ENCODE data around the gene NACC1. TPM values are rescaled to one million over a fixed set of nuclear protein-coding genes. Genes with fewer than 3 reads are reported as not detected.

Gene NACC1
- total RNA-seq, 1 experiment from 2014 or later, result 237 TPM

- TF ChIP-seq GTF2I (CRISPR knock-in tag; conservative IDR thresholded peaks at IDR 0.05) (no peak), JUN (CRISPR knock-in tag; IDR thresholded peaks at IDR 0.05) (no peak), STAT6 (CRISPR knock-in tag; conservative IDR thresholded peaks at IDR 0.05; ENCODE audit: low read depth) (no peak), ATF2 (CRISPR knock-in tag; IDR thresholded peaks at IDR 0.05; ENCODE audit: borderline replicate concordance, low read depth) (no peak), ZNF317 (CRISPR knock-in tag; IDR thresholded peaks at IDR 0.05; ENCODE audit: borderline replicate concordance, low read depth) (no peak), ZNF532 (CRISPR knock-in tag; IDR thresholded peaks at IDR 0.05; ENCODE audit: borderline replicate concordance) (no peak), ZNF219 (CRISPR knock-in tag; IDR thresholded peaks at IDR 0.05; ENCODE audit: borderline replicate concordance) (no peak), MLX (CRISPR knock-in tag; IDR thresholded peaks at IDR 0.05) (no peak), SP1 (CRISPR knock-in tag; conservative IDR thresholded peaks at IDR 0.05) (peak; percentile 95), SOX15 (CRISPR knock-in tag; IDR thresholded peaks at IDR 0.05) (no peak), E2F1 (CRISPR knock-in tag; IDR thresholded peaks at IDR 0.05) (no peak), FOXK1 (CRISPR knock-in tag; IDR thresholded peaks at IDR 0.05) (peak; percentile 52; the same call in 1 of the 2 replicates), TP53 (CRISPR knock-in tag; IDR thresholded peaks at IDR 0.05) (no peak), IRF1 (CRISPR knock-in tag; IDR thresholded peaks at IDR 0.05) (no peak), KAT7 (CRISPR knock-in tag; IDR thresholded peaks at IDR 0.05; ENCODE audit: borderline replicate concordance) (no peak), TEAD4 (CRISPR knock-in tag; IDR thresholded peaks at IDR 0.05) (no peak), ZNF121 (CRISPR knock-in tag; IDR thresholded peaks at IDR 0.05) (no peak), USF1 (CRISPR knock-in tag; IDR thresholded peaks at IDR 0.05) (peak; percentile 52; the same call in 1 of the 2 replicates), ZNF263 (CRISPR knock-in tag; IDR thresholded peaks at IDR 0.05; ENCODE audit: low read depth) (no peak), TEAD1 (CRISPR knock-in tag; IDR thresholded peaks at IDR 0.05) (peak; percentile 83), RORB (CRISPR knock-in tag; IDR thresholded peaks at IDR 0.05) (no peak), JAZF1 (CRISPR knock-in tag; IDR thresholded peaks at IDR 0.05) (no peak), CREB1 (CRISPR knock-in tag; IDR thresholded peaks at IDR 0.05) (0 out of 2 replicates have a peak, but pooled peaks have one; percentile 12), PREB (CRISPR knock-in tag; IDR thresholded peaks at IDR 0.05; ENCODE audit: borderline replicate concordance) (no peak), ZNF671 (CRISPR knock-in tag; IDR thresholded peaks at IDR 0.05) (no peak)
Measured at GRCh38 chr19:13150187-13150930, 32.3 kb downstream of the NACC1 start, which contains the start of the genes IER2 and STX10 (continued).
